Ovary (tissue), 3 donors: ENCODE data around the gene C1orf21.

Source experiments
- EP300 ChIP-seq: sonication (generic); formaldehyde crosslinking; IDR thresholded peaks from one replicate; pipeline ENCODE4 v1.6.1; 2017; ENCODE audit warnings: antibody characterized with exemption
- POLR2A ChIP-seq: fragments of 450-650 bp; IDR thresholded peaks from one replicate; pipeline ENCODE4 v1.6.1; 2017; ENCODE audit warnings: antibody characterized with exemption, mild to moderate bottlenecking, moderate library complexity
- TF ChIP-seq, protein P1 (sequence below), 3 donors: fragments of 450-650 bp in 2 of 3; fragments of 200-600 bp in 1 of 3; IDR thresholded peaks; one replicate each; pipeline versions ENCODE4 v1.5.1 to v1.8.0; 2016 to 2022; ENCODE audit warnings: antibody characterized with exemption in 3 of 3, mild to moderate bottlenecking in 1 of 3
- donor health status: DM: no; HTN: no; CAD: no.

DNA sequence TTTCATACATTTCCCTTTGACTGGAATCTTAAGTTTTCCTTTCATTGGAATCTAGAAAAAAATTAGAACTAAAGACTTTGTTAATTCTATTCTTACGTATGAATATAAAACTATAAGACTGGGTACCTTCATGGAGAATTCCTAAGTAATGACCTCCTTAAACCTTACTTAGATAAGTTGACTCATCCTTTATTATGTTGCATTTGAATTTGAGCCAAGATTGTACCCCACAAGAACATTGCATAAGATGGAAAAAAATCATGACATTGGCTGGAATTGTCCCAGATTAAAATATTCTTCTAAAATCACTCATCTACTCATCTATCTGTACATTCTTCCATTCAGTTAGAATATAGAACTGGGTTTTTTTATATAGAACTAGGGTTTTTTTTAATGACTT lies 137.4 kb downstream of the C1orf21 start:
- no peak for TF ChIP-seq POLR2A
- TF ChIP-seq, protein P1, sequence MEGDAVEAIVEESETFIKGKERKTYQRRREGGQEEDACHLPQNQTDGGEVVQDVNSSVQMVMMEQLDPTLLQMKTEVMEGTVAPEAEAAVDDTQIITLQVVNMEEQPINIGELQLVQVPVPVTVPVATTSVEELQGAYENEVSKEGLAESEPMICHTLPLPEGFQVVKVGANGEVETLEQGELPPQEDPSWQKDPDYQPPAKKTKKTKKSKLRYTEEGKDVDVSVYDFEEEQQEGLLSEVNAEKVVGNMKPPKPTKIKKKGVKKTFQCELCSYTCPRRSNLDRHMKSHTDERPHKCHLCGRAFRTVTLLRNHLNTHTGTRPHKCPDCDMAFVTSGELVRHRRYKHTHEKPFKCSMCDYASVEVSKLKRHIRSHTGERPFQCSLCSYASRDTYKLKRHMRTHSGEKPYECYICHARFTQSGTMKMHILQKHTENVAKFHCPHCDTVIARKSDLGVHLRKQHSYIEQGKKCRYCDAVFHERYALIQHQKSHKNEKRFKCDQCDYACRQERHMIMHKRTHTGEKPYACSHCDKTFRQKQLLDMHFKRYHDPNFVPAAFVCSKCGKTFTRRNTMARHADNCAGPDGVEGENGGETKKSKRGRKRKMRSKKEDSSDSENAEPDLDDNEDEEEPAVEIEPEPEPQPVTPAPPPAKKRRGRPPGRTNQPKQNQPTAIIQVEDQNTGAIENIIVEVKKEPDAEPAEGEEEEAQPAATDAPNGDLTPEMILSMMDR (IDR thresholded peaks at IDR 0.05), result no peak
- TF ChIP-seq EP300, result no peak
